ENCODE data around the gene RPL12.

DNA sequence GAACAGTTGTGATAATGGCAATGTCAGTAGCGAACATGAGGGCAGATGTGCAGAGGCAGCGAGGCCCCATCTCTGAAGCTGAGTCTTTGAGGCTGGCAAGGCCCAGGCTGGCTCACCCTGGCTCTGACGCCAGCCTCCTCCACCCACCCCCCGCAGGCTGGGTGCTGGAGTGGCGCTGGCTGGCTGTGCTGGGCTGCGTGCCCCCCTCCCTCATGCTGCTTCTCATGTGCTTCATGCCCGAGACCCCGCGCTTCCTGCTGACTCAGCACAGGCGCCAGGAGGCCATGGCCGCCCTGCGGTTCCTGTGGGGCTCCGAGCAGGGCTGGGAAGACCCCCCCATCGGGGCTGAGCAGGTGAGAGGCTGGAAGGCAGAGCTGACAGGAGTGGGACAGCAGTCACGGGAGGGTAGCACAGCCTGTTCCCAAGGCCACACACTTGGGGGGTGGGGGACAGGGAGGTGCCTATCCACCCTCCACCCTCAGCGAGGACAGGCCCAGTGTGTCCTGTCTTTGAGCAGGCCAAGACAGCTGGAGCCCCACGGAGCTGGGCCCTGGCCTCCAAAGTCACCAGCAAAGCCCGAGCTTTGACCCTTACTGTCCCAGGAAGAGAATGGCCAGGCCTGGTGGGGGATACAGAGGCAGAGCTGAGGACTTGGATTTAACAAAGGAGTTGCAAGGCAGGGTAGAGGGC is 48.7 kb downstream of the RPL12 start:
- TF ChIP-seq TAF1 (IDR thresholded peaks at IDR 0.05; ENCODE audit: low read depth, low read length): no peak
- TF ChIP-seq POU2F2 (IDR thresholded peaks at IDR 0.05; ENCODE audit: low read depth, low read length): no peak
- no peak for TF ChIP-seq POLR2A (IDR thresholded peaks at IDR 0.05; ENCODE audit: low read depth, low read length)
- no peak for TF ChIP-seq POLR2AphosphoS5 (IDR thresholded peaks at IDR 0.05; ENCODE audit: low read depth, low read length)
